HG03378 (cell line): ENCODE measurements around the gene IL2RG.

Experiments used
- ATAC-seq: cut with Tn5 transposase; IDR thresholded peaks from one replicate; pipeline ENCODE4 v1.9.1; 2021; ENCODE audit warnings: mild to moderate bottlenecking, moderate library complexity; ENCODE audit not compliant: unreplicated experiment

The IL2RG gene

DNA sequence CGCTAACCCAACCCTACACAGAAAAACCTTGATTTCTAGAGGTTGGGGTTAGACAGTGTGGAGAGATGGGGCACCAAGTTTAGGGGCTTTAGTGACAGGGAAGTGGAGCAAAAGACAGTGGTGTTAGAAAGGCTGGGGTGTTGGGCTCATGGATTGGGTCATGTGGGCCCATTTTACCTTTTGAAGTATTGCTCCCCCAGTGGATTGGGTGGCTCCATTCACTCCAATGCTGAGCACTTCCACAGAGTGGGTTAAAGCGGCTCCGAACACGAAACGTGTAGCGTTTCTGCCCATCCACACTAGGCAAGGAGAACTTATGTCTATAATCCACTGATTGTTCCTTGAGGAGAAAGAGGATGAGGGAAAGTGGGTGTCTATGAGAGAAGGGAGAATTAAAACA is 2.3 kb downstream of the IL2RG start:
- ATAC-seq = no peak

GRCh38 chrX:71107762-71108360 is 3.5 kb downstream of the IL2RG start:
- no peak for ATAC-seq

DNA sequence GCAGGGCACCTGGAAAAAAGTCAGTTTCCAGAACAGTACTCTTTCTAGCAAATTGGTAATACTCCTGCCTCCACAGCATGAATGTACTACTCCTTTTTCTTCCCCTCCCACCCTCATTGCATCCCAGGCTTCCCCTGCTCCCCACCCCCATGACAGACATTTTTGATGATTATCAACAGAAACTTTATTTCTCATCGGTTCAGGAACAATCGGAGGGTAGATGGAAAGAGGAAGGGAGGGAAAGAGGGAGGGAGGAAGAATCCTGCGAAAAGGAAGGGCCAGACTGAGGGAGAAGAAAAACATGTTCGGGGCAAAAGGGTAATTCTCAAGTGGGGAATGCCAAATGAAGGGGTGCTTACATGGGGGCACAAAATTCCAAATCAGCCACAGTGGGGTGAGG is 4.1 kb downstream of the IL2RG start:
- ATAC-seq = no peak

DNA sequence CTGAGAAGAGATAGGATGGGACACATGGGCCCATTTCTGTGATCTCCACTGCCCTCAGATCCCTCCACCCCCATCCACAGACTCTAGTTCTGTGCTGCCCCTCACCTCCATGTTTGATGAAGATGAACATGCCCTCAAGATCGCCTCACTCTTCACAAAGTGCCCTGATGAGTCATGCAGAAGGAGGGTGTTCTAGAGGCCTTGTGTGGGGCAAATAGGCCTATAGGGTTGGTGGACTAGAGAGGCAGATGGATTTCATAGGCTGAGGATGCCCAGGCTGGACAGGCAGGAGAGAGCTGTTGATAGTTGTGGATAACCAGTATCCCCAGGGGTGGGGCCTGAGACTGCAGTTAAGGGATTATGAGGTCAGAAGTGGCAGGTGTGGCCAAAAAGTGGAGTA is 5.0 kb downstream of the IL2RG start, which contains the start of gene CXorf65:
Gene CXorf65 (minus strand): TSS at position 314 of the 400 bp plus-strand sequence. CDS start 184 bp downstream, at position 130.
- no peak for ATAC-seq

- ATAC-seq = no peak
These were observed 5.7 kb downstream of the IL2RG start for GRCh38 chrX:71105628-71106027.

- no peak for ATAC-seq
These were observed 8.0 kb downstream of the IL2RG start for GRCh38 chrX:71103110-71103983.

- no peak for ATAC-seq
These were observed 9.1 kb downstream of the IL2RG start for GRCh38 chrX:71102292-71102691.

GRCh38 chrX:71100581-71101505 is 10.5 kb downstream of the IL2RG start:
- ATAC-seq = no peak

DNA sequence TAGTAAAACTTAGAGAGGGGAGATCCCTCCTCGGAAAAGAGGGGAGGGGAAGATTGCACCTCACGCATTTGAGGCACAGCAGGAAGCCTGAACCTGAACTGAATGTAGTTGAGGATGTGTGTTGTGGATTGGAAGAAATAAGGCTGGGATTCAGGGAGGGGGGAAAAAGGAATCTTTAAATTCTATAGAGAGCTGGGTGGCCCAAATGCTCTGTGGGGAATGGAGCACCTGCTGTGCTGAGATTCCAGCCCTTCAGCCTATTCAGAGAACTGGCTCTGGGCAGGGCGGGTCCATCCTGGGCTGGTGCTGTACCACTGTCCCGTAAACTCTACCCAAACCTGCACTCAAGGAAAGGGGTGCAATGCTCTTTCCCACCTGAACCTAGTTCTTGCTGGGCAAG is 11.6 kb downstream of the IL2RG start:
- ATAC-seq = no peak

DNA sequence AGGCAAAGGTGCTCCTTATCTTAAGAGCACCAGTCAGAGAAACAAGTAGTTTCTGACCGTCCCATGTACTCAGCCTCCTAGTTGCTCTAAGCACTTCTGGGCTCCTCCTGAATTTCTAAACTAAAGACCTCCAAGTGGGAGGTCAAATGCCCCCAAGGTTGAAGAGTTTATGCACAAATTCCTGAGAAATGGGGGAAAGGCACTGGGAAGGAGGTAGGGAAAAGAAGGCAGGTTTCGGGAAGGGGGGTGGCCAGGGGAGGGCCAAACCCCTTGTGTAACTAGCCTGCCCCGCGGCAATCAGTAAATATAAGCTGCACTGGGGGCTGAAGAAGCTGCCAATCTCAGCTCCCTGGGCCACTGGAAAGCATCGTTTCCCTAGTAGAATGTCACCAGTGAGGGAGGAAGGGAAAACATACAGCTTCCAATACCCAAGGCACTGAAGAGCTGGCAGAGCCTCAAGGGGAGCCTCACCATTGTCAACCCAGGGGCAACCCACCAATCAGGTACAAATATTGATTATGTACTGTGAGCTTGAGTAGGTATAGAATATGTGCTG is 12.3 kb downstream of the IL2RG start:
- ATAC-seq = no peak

GRCh38 chrX:71098302-71098701 is 13.1 kb downstream of the IL2RG start:
- ATAC-seq = no peak

DNA sequence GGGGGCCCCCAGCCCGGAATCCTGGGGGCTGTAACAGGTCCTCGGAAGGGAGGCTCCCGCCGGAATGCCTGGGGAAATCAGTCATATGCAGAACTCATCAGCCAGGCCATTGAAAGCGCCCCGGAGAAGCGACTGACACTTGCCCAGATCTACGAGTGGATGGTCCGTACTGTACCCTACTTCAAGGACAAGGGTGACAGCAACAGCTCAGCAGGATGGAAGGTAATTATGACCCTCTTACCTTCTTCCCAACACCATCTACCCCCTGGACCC is 14.7 kb downstream of the IL2RG start:
- ATAC-seq = no peak

DNA sequence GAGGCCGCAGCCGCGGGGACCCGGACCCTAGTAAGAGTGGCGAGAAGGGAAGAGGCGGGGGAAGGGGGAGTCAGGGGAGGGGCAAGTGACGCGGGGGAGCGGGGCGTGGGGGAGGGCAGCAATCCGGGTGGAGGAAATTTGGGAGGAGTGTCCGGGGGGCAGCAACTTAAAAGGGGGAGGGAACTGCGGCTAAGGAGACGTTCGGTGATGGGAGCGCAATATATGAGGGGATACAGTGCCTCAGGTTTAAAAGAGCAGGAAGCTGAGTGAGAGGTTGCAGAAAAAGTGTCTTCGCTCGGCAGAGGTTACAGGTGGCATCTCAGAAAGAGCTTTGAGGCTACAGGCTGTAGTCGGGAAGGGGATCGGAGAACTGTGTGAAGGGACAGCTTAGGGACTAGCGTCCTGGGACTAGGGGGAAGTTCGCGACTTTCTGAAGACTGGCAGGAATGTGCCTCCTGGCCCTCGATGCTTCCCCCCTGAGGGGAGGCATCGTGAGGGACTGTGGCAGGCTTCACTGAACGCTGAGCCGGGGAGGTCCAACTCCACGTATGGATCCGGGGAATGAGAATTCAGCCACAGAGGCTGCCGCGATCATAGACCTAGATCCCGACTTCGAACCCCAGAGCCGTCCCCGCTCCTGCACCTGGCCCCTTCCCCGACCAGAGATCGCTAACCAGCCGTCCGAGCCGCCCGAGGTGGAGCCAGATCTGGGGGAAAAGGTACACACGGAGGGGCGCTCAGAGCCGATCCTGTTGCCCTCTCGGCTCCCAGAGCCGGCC is 15.2 kb downstream of the IL2RG start:
- ATAC-seq = no peak

GRCh38 chrX:71095555-71095980 is 15.8 kb downstream of the IL2RG start, which contains the start of gene FOXO4:
Gene FOXO4, plus strand, starts transcription at chrX:71095851. Its CDS starts 678 bp downstream, at chrX:71096529.
- peak; percentile 74 for ATAC-seq

DNA sequence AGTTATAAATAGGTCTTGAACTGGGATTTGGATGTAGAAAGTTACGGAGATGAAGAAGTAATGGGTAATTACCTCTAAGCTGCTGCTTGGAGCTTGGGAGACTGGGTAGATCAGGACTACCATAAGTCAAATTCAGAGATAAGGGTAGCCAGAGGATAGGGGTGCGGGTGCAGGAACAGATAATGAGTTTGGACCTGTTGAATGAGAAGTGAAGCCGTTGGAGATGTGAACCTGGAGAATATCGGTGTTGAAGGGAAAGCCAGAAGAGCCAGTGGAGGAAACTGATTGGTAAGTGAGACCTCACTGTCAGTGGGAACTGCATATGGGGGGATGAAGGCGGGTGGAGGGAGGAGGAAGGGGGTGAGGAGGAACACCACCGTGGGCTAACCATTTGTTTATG is 16.3 kb downstream of the IL2RG start:
- no peak for ATAC-seq

DNA sequence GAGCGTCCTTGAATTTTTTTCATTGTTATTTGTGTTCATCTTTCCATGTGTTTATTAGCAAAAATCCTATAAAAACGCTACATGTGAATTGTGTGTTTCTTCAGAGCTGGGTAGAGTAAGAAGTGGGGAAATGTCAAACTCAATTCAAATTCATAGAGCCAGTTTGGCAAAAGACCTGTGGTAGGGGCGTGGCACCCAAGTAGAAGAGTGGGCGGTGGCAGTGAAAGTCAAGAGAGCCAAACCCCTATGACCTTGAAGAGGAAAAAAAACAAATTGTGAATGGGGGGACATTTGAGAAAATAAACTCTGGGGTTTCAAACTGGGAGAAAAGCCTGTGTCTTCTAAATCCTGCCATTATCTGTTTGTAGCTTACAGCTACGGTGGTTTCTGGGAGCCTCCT is 20.1 kb downstream of the IL2RG start:
- ATAC-seq = no peak

GRCh38 chrX:71085900-71086299 is 25.5 kb downstream of the IL2RG start:
- no peak for ATAC-seq

GRCh38 chrX:71082822-71083221 is 28.6 kb downstream of the IL2RG start:
- no peak for ATAC-seq

DNA sequence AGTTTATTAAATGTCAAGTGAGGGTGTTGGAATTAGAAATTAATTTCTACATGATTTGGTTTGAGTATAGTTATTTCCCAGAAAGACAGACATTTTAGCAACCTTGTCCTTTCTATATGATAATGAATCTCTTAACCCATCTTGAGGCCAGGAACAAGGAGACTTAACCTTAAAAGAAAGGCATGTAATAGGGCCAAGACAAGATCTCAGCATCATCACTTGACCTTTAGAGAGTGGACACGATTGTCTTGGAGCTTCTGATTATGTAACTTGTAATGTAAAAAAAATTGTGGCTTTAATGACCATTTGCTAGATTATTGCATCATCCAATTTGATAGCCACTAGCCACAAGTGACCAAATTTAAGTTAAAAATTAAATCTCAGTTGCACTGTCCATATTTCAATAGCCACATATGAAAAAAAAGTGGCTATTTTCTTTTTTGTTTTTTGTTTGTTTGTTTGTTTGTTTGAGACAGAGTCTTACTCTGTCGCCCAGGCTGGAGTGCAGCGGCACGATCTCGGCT is 29.2 kb downstream of the IL2RG start:
- ATAC-seq = no peak
